Activated CD4-positive, alpha-beta T cell treated with anti-CD3 and anti-CD28 coated beads for 48 hours (primary cell): ENCODE measurements around the gene DUSP28.
A peak's percentile ranks its signal among the peaks of the same experiment; 100 is the strongest.
"Not testable (repeated sequence)": the region's sequence is repeated elsewhere in the genome, so short reads cannot be mapped to it uniquely, and the experiment has no call there.

Source experiments
- DNase-seq: peaks from one replicate; pipeline ENCODE4 v3.0.0-alpha.2; 2020

DUSP28 gene

DNA sequence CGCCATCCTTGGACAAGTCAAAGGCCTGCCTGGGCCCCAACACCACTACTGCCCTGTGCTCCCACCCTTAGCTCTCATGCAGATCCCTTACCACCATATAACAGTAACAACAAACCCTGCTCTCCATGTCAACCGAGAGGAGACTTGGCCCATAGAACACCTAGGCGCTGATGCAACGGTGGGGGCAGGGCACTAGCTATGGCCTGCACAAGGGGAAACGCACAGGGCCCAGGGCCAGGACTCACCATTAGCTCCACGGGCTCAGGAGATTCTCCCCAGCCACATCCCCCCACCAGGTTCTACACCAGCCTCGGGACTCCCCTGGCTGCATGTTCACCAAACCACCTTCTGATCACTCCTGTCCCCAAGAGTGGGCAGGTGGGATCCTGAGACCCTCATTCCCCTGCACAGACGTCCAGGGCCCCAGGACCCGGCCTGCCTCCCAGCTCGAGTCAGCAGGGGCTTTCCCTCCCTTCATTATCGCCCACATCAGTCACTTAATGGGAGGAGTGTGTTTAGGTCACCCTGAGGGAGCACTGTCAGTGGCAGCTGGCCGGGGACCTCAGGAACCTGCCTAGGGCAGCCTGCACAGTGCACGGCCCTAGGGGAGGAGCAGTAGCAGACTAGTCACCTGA is 31.6 kb upstream of the DUSP28 start:
- no peak for DNase-seq

GRCh38 chr2:240529344-240529999 is 30.7 kb upstream of the DUSP28 start:
- no peak for DNase-seq

- DNase-seq, result no peak
These were observed 30.0 kb upstream of the DUSP28 start for GRCh38 chr2:240530181-240530580.

DNA sequence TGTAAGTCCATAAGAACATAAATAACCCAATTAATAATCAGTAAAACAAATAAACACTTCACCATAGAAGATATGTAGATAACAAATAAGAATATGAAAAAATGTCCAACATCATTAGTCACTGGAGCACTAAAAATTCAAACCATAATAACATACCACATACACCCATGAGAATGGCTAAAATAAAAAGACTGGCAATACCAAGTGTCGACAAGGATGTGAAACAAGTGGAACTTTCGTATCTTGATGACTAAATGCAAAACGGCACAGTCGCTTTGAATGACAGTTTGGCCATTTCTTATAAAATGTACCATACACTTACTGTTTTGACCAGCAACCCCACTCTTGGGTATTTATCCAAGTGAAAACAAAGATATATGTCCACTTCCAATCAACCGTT is 29.1 kb upstream of the DUSP28 start:
- DNase-seq, result no peak

- DNase-seq, result no peak
These were observed 28.0 kb upstream of the DUSP28 start for GRCh38 chr2:240532031-240532775.

DNA sequence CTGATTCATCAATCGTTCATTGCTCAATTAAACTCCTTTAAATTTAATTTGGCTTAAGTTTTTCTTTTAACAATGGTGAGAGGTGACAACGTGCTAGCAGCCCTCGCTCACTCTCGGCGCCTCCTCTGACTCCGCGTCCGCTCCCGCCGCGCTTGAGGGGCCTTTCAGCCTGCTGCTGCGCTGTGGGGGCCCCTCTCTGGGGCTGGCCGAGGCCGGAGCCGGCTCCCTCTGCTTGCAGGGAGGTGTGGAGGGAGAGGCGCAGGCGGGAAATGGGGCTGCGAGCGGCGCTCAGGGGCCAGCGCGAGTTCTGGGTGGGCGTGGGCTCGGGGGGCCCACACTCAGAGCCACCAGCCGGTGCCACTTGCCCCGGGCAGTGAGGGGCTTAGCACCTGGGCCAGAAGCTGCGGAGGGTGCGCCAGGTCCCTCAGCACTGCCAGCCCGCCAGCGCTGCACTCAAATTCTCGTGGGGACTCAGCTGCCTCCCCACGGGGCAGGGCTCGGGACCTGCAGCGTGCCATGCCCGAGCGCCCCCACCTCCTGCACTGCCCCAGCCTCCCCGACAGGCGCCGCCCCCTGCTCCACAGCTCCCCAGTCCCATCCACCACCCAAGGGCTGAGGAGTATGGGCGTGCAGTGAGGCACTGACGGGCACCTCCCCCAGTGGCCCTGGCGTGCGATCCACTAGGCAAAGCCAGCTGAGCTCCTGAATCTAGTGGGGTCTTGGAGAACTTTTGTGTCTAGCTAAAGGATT is 22.0 kb upstream of the DUSP28 start:
- DNase-seq, result no peak

DNA sequence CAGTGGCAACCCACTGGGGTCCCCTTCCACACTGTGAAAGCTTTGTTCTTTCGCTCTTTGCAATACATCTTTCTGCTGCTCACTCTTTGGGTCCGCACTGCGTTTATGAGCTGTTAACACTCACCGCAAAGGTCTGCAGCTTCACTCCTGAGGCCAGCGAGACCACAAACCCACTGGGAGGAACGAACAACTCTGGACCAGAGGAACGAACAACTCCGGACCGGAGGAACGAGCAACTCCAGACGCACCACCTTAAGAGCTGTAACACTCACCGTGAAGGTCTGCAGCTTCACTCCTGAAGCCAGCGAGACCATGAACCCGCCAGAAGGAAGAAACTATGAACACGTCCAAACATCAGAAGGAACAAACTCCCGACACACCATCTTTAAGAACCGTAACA is 21.1 kb upstream of the DUSP28 start:
- DNase-seq, result not testable (repeated sequence)

GRCh38 chr2:240539906-240540305 is 20.3 kb upstream of the DUSP28 start:
- DNase-seq, result no peak

- no peak for DNase-seq
These were observed 8.9 kb upstream of the DUSP28 start for GRCh38 chr2:240551288-240551687.

DNA sequence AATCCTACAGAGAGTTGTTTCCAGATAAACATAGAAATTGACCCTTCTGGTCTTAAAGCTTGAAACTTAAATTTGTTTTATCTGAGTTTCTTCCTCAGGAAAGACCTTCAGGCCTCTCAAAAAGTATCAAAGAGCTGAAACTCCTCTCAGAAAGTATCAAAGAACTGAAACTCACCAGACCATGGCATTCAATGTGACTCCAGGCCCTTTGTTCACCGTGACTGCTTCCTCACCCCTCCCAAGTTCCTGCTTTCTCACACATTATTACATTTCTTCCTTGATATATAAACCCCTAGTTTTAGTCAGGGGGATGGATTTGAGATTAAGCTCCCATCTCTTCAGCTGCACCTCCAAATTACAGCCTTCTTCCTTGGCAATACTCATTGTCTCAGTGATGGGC is 8.3 kb upstream of the DUSP28 start:
- no peak for DNase-seq

DNA sequence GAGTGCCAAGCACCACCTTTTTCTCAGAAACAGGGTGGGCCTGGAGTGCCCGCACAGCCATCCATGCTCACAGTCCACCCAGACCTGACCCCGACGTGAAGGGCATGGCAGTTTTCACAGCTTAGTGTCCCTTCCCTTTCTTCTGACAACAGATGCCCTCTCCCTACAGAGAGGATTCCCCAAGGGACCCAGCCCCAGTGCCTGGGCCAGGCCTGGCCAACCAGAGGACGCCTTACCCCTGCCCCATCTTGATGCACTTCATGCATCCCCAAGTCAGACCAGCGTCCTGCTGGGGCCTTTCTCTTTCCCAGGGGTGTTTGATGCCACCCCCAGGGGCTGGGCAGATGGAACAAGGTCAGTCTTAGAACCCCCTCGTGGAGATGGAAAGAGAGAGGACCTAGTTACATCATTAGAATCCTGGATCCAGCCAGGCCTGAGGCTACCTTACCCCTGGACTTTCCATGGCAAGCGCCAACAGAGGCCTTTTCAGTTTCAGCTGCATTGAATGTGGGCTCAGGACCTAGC is 6.1 kb upstream of the DUSP28 start:
- no peak for DNase-seq

GRCh38 chr2:240554767-240555493 is 5.2 kb upstream of the DUSP28 start:
- DNase-seq, result no peak

DNA sequence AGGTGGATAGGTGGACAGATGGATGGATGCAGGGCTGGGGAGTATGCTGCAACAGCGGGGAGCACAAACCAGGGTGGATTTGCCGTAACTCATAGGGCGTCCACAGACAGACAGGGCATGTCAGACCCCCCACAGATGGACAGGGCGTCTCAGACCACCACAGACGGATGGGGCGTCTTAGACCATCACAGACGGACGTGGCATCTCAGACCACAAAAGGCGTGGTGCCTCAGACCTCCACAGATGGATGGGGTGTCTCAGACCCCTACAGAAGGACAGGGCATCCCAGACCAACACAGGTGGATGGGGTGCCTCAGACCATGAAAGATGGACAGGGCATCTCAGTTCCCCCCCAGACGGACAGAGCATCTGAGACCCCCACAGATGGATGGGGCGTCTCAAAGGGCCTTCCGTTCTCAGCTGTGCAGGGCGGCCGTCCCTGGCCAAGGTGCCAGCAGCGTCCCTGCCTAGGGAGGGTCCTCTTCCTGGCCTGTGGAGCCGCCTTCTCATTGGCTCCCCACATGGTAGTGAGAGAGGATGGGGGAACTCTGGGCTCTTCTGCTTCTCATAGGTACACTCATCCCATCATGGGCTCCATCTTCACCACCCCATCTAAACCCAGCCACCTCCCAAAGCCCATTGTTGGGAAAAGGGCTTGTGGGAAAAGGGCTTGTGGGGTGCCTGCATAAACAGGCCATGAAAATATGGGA is 4.5 kb upstream of the DUSP28 start:
- DNase-seq, result no peak

DNA sequence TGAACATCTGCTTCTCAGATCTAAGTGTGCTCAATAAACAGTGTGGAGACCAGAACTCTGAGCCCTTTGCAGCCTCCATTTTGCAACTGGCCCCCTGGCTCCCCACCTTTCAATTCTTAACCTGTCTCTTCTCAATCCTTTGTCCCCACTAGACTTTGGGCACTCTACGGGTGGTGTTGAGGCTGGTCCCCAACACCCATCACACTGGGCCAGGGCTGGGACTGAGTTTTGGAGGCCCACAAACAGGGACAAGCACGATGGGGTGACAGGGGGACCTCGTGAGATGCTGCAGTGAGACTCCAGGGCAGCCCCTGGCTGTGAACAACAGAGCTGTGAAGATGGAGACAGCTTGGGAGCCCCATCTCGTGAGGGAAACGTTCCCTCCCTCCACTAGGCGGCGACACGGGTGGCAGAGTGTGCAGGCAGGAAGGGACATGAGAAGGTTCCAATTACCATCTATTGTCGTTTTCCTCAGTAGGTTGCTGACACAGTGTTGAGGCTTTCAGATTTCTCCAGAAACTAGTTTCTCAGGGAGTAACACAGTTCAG is 3.5 kb upstream of the DUSP28 start:
- peak; percentile 83 for DNase-seq

DNA sequence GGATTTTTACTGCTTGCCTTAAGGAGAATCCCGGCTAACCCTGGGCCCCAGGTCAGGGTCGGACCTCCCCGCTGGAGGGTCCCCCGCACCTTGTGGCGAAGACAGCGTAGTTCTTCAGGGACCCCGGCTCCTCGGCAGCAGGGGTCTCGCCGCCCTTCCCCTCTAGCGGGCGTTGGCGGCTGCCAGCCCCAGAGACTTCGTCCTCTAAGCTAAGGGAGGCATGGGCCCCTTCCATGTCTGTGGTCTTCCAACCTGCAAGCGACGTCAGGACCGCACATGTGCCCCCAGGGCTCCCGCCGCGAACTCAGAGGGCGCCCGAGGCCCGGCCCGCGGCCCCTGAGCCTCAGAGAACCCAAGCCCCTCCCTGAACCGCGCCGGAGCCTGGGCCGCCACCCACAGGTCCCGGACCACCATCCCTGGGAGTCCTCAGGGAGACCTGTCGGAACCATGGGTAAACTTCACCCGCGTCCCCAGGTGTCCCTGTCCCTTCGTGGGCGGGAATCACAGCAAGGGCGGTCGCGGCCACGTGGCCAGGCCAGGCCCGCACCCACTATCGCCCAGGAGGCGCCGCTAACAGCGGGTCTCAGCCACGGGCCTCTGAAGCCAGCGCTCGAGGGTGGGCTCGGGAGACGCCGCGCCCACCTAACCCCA is 2.9 kb upstream of the DUSP28 start:
- no peak for DNase-seq

DNA sequence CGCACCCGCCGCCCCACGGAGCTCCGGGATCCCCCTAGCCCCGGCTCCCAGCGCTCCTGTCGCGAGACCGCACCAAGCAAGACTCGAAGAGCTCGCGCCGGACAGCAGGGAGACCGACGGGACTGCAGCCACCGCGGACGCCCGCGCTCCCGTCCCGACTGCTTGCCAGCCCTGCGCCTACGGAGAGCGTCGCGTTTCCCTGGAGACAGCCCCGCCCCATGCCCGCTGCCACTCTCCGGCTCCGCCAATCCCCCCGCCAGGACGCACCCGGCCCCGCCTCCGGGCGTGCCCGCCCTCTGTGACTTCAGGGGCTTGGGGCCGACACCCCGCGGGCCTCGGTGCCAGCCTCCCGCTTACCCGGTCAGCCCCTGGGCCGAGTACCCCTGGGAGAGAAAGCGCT is 2.3 kb upstream of the DUSP28 start, which contains the start of gene ANKMY1:
ANKMY1 (minus strand) TSS at position 181 of the 400 bp plus-strand sequence. CDS start 653 bp downstream, outside the sequence.
- peak; percentile 85 for DNase-seq

DNA sequence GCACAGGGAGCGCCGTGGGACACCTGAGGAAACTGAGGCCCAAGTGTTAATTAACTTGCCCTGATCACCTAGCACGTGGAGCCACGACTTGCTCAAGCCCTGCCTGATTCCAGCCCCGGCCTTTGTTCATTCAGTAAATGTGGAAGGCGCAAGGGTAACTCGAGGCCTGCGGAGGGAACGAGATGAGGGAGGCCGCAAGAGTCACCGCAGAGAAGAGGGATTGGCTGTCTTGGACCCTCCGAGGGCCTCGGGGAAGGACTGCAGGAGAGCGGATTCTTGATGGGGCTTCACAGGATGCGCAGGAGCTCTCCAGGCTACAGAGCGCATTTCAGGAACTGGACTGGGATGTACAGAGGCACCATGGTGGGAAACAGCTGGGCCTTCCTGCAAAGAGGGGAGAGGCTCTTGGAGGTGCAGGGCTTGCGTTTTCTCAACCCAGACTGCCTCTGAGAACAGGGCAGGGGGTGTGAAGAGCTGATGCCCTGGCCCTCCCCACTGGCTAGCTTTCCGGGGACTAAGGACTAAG is 1.9 kb upstream of the DUSP28 start:
- no peak for DNase-seq

GRCh38 chr2:240559286-240559685 is 871 bp upstream of the DUSP28 start:
- no peak for DNase-seq

GRCh38 chr2:240560480-240561324 is 545 bp downstream of the DUSP28 start:
- DNase-seq, result peak; percentile 100
